IMR-90 (cell line): ENCODE results near the gene JAKMIP1. TPM values are rescaled to one million over a fixed set of nuclear protein-coding genes. Genes with fewer than 3 reads are reported as not detected.
A peak's percentile ranks its signal among the peaks of the same experiment; 100 is the strongest.

Experiments
- ATAC-seq: fragments of 200-7000 bp; cut with Tn5 transposase; 2 replicates; pipeline ENCODE4 v1.9.1; 2020; ENCODE audit warnings: low read depth, mild to moderate bottlenecking, moderate library complexity
- BruUV-seq: library from RNA; stranded (reverse); fragments of 400-500 nt; replicated peaks from 2 replicates; lab custom pipeline; 2021; lab: Mats Ljungman, UMichigan
- CTCF ChIA-PET: fragments of 300-600 bp; formaldehyde crosslinking; extraction: SDS; loops from one replicate; lab custom pipeline; 2021; ENCODE audit warnings: antibody characterized with exemption; lab: Yijun Ruan, JAX
- POLR2A ChIA-PET: fragments of 300-600 bp; sonication (Branson Sonifier 250); formaldehyde crosslinking; loops from one replicate; lab custom pipeline; 2022; ENCODE audit warnings: antibody characterized with exemption; ENCODE audit not compliant: unreplicated experiment; lab: Charles Lee
- DNase-seq: peaks from one replicate; pipeline ENCODE4 v3.0.0; 2013
- H2AFZ ChIP-seq: replicated peaks from 2 replicates; pipeline ENCODE3; 2013; ENCODE audit warnings: low read length, mild to moderate bottlenecking; ENCODE audit not compliant: poor library complexity
- H2AK5ac ChIP-seq: 2 replicates; pipeline ENCODE4 v1.6.1; 2013; ENCODE audit warnings: low read depth, low read length, inconsistent platforms
- H2AK9ac ChIP-seq: replicated peaks from 2 replicates; pipeline ENCODE3; 2013; ENCODE audit warnings: mild to moderate bottlenecking, low read depth, low read length, moderate library complexity; ENCODE audit not compliant: poor library complexity
- H2BK120ac ChIP-seq: 2 replicates; pipeline ENCODE4 v1.6.1; 2013; ENCODE audit warnings: low read depth, low read length, inconsistent platforms
- H2BK15ac ChIP-seq: 3 replicates; pipeline ENCODE4 v1.6.1; 2013; ENCODE audit warnings: low read depth, low read length, inconsistent platforms
- H2BK20ac ChIP-seq: 2 replicates; pipeline ENCODE4 v1.6.1; 2013; ENCODE audit warnings: low read depth, mild to moderate bottlenecking, inconsistent platforms, low read length, moderate library complexity
- H2BK5ac ChIP-seq: 2 replicates; pipeline ENCODE4 v1.6.1; 2013; ENCODE audit warnings: mild to moderate bottlenecking, low read depth, low read length, inconsistent platforms; ENCODE audit not compliant: poor library complexity, severe bottlenecking
- H3K14ac ChIP-seq: replicated peaks from 2 replicates; pipeline ENCODE4 v1.6.1; 2013; ENCODE audit warnings: low read depth, low read length, inconsistent platforms
- H3K18ac ChIP-seq: 2 replicates; pipeline ENCODE4 v1.6.1; 2013; ENCODE audit warnings: low read depth, low read length, control low read depth
- H3K23ac ChIP-seq: 2 replicates; pipeline ENCODE4 v1.6.1; 2013; ENCODE audit warnings: low read depth, low read length, inconsistent platforms
- H3K27ac ChIP-seq: 2 replicates; pipeline ENCODE4 v1.5.1; 2013; ENCODE audit warnings: mild to moderate bottlenecking, control low read depth, low read length; ENCODE audit not compliant: insufficient read depth
- H3K27me3 ChIP-seq: 2 replicates; pipeline ENCODE4 v1.6.1; 2013; ENCODE audit warnings: low read length; ENCODE audit not compliant: control insufficient read depth, insufficient read depth
- H3K36me3 ChIP-seq: 2 replicates; pipeline ENCODE4 v1.6.1; 2013; ENCODE audit warnings: low read length, mixed read lengths; ENCODE audit not compliant: control insufficient read depth, insufficient read depth
- H3K4ac ChIP-seq: 2 replicates; pipeline ENCODE4 v1.6.1; 2013; ENCODE audit warnings: low read depth, low read length, inconsistent platforms
- H3K4me1 ChIP-seq: 2 replicates; pipeline ENCODE4 v1.6.1; 2013; ENCODE audit warnings: low read length, mixed read lengths; ENCODE audit not compliant: control insufficient read depth, insufficient read depth
- H3K4me2 ChIP-seq: 2 replicates; pipeline ENCODE4 v1.6.1; 2013; ENCODE audit warnings: low read depth, mild to moderate bottlenecking, control low read depth, low read length, moderate library complexity
- H3K4me3 ChIP-seq: 2 replicates; pipeline ENCODE4 v1.5.1; 2013; ENCODE audit warnings: low read depth, mild to moderate bottlenecking, control low read depth, low read length, moderate library complexity; ENCODE audit not compliant: insufficient read depth
- H3K56ac ChIP-seq: 2 replicates; pipeline ENCODE4 v1.6.1; 2013; ENCODE audit warnings: low read length, inconsistent platforms; ENCODE audit not compliant: insufficient read depth; ENCODE audit errors: extremely low read depth
- H3K79me1 ChIP-seq, 2 experiments: 2 replicates each; pipeline ENCODE4 v1.6.1; 2013; ENCODE audit warnings: low read length in 2 of 2, inconsistent platforms in 1 of 2, low read depth in 1 of 2
- H3K9ac ChIP-seq: 2 replicates; pipeline ENCODE4 v1.6.1; 2013; ENCODE audit warnings: low read depth, low read length, control low read depth
- H3K9me1 ChIP-seq: 2 replicates; pipeline ENCODE4 v1.6.1; 2013; ENCODE audit warnings: low read length, inconsistent platforms; ENCODE audit not compliant: insufficient read depth
- H3K9me3 ChIP-seq: 2 replicates; pipeline ENCODE4 v1.6.1; 2013; ENCODE audit warnings: low read length; ENCODE audit not compliant: control insufficient read depth, insufficient read depth
- H4K20me1 ChIP-seq: 2 replicates; pipeline ENCODE4 v1.6.1; 2013; ENCODE audit warnings: low read length, inconsistent platforms; ENCODE audit not compliant: insufficient read depth
- H4K5ac ChIP-seq: 2 replicates; pipeline ENCODE4 v1.6.1; 2013; ENCODE audit warnings: mild to moderate bottlenecking, low read depth, low read length, control low read depth
- H4K8ac ChIP-seq, 2 experiments: 2 replicates each; pipeline ENCODE4 v1.6.1; 2013; ENCODE audit warnings: low read depth in 2 of 2, low read length in 2 of 2, control low read depth in 1 of 2, inconsistent platforms in 1 of 2
- H4K91ac ChIP-seq: 2 replicates; pipeline ENCODE4 v1.6.1; 2013; ENCODE audit warnings: low read depth, low read length, inconsistent platforms; ENCODE audit not compliant: insufficient read depth
- BHLHE40 ChIP-seq: fragments of 150-350 bp; IDR thresholded peaks from 2 replicates; pipeline ENCODE4 v1.6.1; 2016; ENCODE audit warnings: mild to moderate bottlenecking, low read depth, low read length
- CEBPB ChIP-seq: IDR thresholded peaks from 2 replicates; pipeline ENCODE4 v1.6.1; 2012; ENCODE audit warnings: low read depth, low read length, improper control_type of control experiment
- CHD1 ChIP-seq: IDR thresholded peaks from 2 replicates; pipeline ENCODE4 v1.6.1; 2012; ENCODE audit warnings: low read depth, low read length, improper control_type of control experiment
- CTCF ChIP-seq: conservative IDR thresholded peaks from 2 replicates; pipeline ENCODE4 v1.5.1; 2012; ENCODE audit warnings: mild to moderate bottlenecking, low read depth, low read length, improper control_type of control experiment
- ELK1 ChIP-seq: fragments of 150-350 bp; IDR thresholded peaks from 2 replicates; pipeline ENCODE4 v1.6.1; 2016; ENCODE audit warnings: low read depth, mild to moderate bottlenecking, low read length, moderate library complexity, borderline replicate concordance
- FOS ChIP-seq: fragments of 150-350 bp; IDR thresholded peaks from 2 replicates; pipeline ENCODE4 v1.6.1; 2016; ENCODE audit warnings: low read depth, low read length
- MAZ ChIP-seq: IDR thresholded peaks from 2 replicates; pipeline ENCODE4 v1.6.1; 2012; ENCODE audit warnings: low read depth, mild to moderate bottlenecking, low read length, improper control_type of control experiment, moderate library complexity, borderline replicate concordance
- MXI1 ChIP-seq: IDR thresholded peaks from 2 replicates; pipeline ENCODE4 v1.6.1; 2012; ENCODE audit warnings: low read depth, mild to moderate bottlenecking, low read length, moderate library complexity, borderline replicate concordance
- NFE2L2 ChIP-seq: fragments of 150-350 bp; IDR thresholded peaks from 2 replicates; pipeline ENCODE4 v1.6.1; 2016; ENCODE audit warnings: low read depth, mild to moderate bottlenecking, low read length
- POLR2A ChIP-seq: IDR thresholded peaks from 2 replicates; pipeline ENCODE4 v1.6.1; 2012; ENCODE audit warnings: mild to moderate bottlenecking, low read depth, low read length
- RAD21 ChIP-seq: IDR thresholded peaks from 2 replicates; pipeline ENCODE4 v1.6.1; 2012; ENCODE audit warnings: low read length, improper control_type of control experiment
- RCOR1 ChIP-seq: IDR thresholded peaks from 2 replicates; pipeline ENCODE4 v1.6.1; 2012; ENCODE audit warnings: mild to moderate bottlenecking, low read length, improper control_type of control experiment; ENCODE audit not compliant: insufficient replicate concordance
- RFX5 ChIP-seq: IDR thresholded peaks from 2 replicates; pipeline ENCODE4 v1.8.0; 2012; ENCODE audit warnings: low read depth, mild to moderate bottlenecking, low read length, moderate library complexity
- SMC3 ChIP-seq: fragments of 150-350 bp; IDR thresholded peaks from 2 replicates; pipeline ENCODE4 v1.6.1; 2016; ENCODE audit warnings: low read depth, mild to moderate bottlenecking, antibody characterized with exemption, low read length, moderate library complexity
- USF2 ChIP-seq: fragments of 150-350 bp; IDR thresholded peaks from 2 replicates; pipeline ENCODE4 v1.6.1; 2017; ENCODE audit warnings: mild to moderate bottlenecking, antibody characterized with exemption, low read length, low read depth
- WGBS, 2 experiments: methylation state at CpG; one replicate each; pipeline versions ENCODE4 v1.1.5 to v1.1.7; 2013; ENCODE audit warnings: missing lambda C conversion rate in 2 of 2; ENCODE audit not compliant: insufficient read length in 1 of 2; ENCODE audit errors: extremely low coverage in 2 of 2; 5-methylcytosine and 5-hydroxymethylcytosine counted together
- dilution Hi-C: fragments of 300-500 bp; cut with HindIII; formaldehyde crosslinking; loops from one replicate; pipeline ENCODE4 v1.14.3; 2018; ENCODE audit warnings: low sequenced_read_pairs; ENCODE audit not compliant: unreplicated experiment
- in situ Hi-C: fragments of 300-500 bp; cut with MboI; formaldehyde crosslinking; loops from 3 replicates; pipeline ENCODE4 v1.14.3; 2019; ENCODE audit warnings: low sequenced_read_pairs, inconsistent platforms, mixed read lengths
- intact Hi-C: fragments of 100-400 bp; cut with micrococcal nuclease; formaldehyde crosslinking; loops from 2 replicates; pipeline ENCODE4 v1.10.0; 2022
- polyA plus RNA-seq, 3 experiments: library from polyadenylated mRNA; depleted of rRNA; stranded (reverse); fragments of >200 nt; gene quantifications; 2 replicates each; pipeline ENCODE4 v1.2.3, GENCODE V29; 2012; ENCODE audit warnings: low replicate concordance in 1 of 3
- total RNA-seq: library from RNA; depleted of rRNA; stranded (reverse); fragments of >200 nt; gene quantifications from 2 replicates; pipeline ENCODE4 v1.2.3, GENCODE V29; 2012

JAKMIP1 gene
- total and polyA plus RNA-seq, 2 of the 4 experiments (the other 2 are of a cell fraction), result not detected

GRCh38 chr4:6221851-6222760 is 21.8 kb upstream of the JAKMIP1 start:
- Histone ChIP-seq H4K20me1 (no peaks in the 10 kb centered on the region), H3K4me2 (no peak overlapping the region), H3K18ac (no peak overlapping the region), H3K56ac (no peak overlapping the region), H2BK20ac (no peak overlapping the region), H3K9me3 (peaks cover 5% of the 10 kb centered on the region), H3K27ac (no peak overlapping the region), H2BK120ac (no peak overlapping the region), H3K23ac (no peak overlapping the region), H3K14ac (no peak overlapping the region), H2BK15ac (no peak overlapping the region), H4K91ac (no peak overlapping the region), H2AK9ac (no peak overlapping the region), H3K9ac (no peak overlapping the region), H3K79me1 (no peaks in the 10 kb centered on the region), H3K27me3 (peaks cover 3% of the 10 kb centered on the region; the same call in 1 of the 2 replicates), H2BK5ac (no peak overlapping the region), H3K4me3 (no peak overlapping the region), H4K5ac (no peak overlapping the region), H4K8ac (no peak overlapping the region), H3K4me1 (no peaks in the 10 kb centered on the region), H2AFZ (peak overlapping the region; percentile 69), H3K36me3 (no peaks in the 10 kb centered on the region), H2AK5ac (no peak overlapping the region), H3K4ac (no peak overlapping the region), H3K9me1 (no peaks in the 10 kb centered on the region)
- dilution Hi-C loops (no loop called here), in situ Hi-C loops (no loop called here), intact Hi-C loops (no loop called here)
- POLR2A ChIA-PET, result no interaction called here
- DNase-seq (no peak), ATAC-seq (peak; percentile 78)
- WGBS, 2 experiments, result 13% methylated on average over 17 of the region's 84 CpGs; no CpG with 5 or more reads in 1 of the 2 experiments
- CTCF ChIA-PET, result no interaction called here
- BruUV-seq, result no TSS peak
- TF ChIP-seq RCOR1 (no peak), CEBPB (no peak), MXI1 (no peak), CHD1 (no peak), SMC3 (no peak), RFX5 (no peak), BHLHE40 (no peak), FOS (no peak), CTCF (no peak), NFE2L2 (no peak), RAD21 (no peak), MAZ (no peak), ELK1 (no peak), POLR2A (no peak), USF2 (no peak)
